ENCODE measurements around the gene ZNF865. TPM values are rescaled to one million over a fixed set of nuclear protein-coding genes. Genes with fewer than 3 reads are reported as not detected.

ZNF865 gene
- total and polyA plus RNA-seq, 8 donors, result 1.3 to 60.5 (median 6.6) TPM

- DNase-seq, result peak; percentile 64 to 91
- H3K4me3 ChIP-seq, result peak within 1 kb of the TSS; percentile 62 to 97 (median 86)
- 2 to 4% (median 2%) methylated on average over 11 to 87 of the region's 87 CpGs for WGBS, 5 donors
- H3K36me3 ChIP-seq, result peaks cover 11 to 44% (median 31%) of the 10 kb centered on the region in 4 donors
- H3K9me3 ChIP-seq, result no peaks in the 10 kb centered on the region
- peaks cover 0 to under 1% (median 0%) of the 10 kb centered on the region in 3 donors for H3K27me3 ChIP-seq
- H3K27ac ChIP-seq, result peak within 1 kb of the TSS; percentile 79 to 91 (median 85)
- TF ChIP-seq POLR2AphosphoS5 (IDR thresholded peaks at IDR 0.05) (peak in 2 of 3 donors; percentile 21 to 23), POLR2A (IDR thresholded peaks at IDR 0.05) (no peak), CTCF (IDR thresholded peaks at IDR 0.05) (no peak), EP300 (IDR thresholded peaks at IDR 0.05) (no peak)
- intact Hi-C loops (cut with DNase I; ENCODE audit: low total_unique reads), result no loop called here
- peaks cover 32 to 68% (median 59%) of the 10 kb centered on the region in 4 donors for H3K4me1 ChIP-seq
Measured at GRCh38 chr19:55647732-55648584, 42.5 kb downstream of the ZNF865 start, which contains the start of gene CCDC106. Gene CCDC106, plus strand, starts transcription at chr19:55648212. Its CDS starts 835 bp downstream, at chr19:55649047.

GRCh38 chr19:55648585-55649267, 43.3 kb downstream of the ZNF865 start:
- 27 to 37% (median 30%) methylated on average over 21 to 25 of the region's 25 CpGs for WGBS, 5 donors

GRCh38 chr19:55649268-55650125, 44.0 kb downstream of the ZNF865 start:
- Histone ChIP-seq H3K27me3 (no peaks in the 10 kb centered on the region), H3K27ac (peak overlapping the region in 3 of 5 donors; percentile 85 to 91 (median 86)), H3K4me1 (peaks cover 27 to 62% (median 52%) of the 10 kb centered on the region in 4 donors), H3K4me3 (peak overlapping the region; percentile 62 to 97 (median 86)), H3K36me3 (peaks cover 10 to 44% (median 30%) of the 10 kb centered on the region in 4 donors), H3K9me3 (no peaks in the 10 kb centered on the region)
- WGBS, 5 donors, result 82 to 90% (median 83%) methylated on average over 11 to 17 of the region's 17 CpGs
- intact Hi-C loops (cut with DNase I; ENCODE audit: low total_unique reads), result no loop called here
- no peak for TF ChIP-seq EP300 (IDR thresholded peaks at IDR 0.05)
- TF ChIP-seq CTCF (IDR thresholded peaks at IDR 0.05), result no peak
- TF ChIP-seq POLR2AphosphoS5 (IDR thresholded peaks at IDR 0.05), result no peak
- TF ChIP-seq POLR2A (IDR thresholded peaks at IDR 0.05), result no peak
- DNase-seq, result no peak

More at GRCh38 chr19:55648585-55649267, 43.3 kb downstream of the ZNF865 start:
- Histone ChIP-seq H3K9me3 (no peaks in the 10 kb centered on the region), H3K36me3 (peaks cover 11 to 44% (median 31%) of the 10 kb centered on the region in 4 donors), H3K4me1 (peaks cover 33 to 69% (median 59%) of the 10 kb centered on the region in 4 donors), H3K27ac (peak overlapping the region; percentile 79 to 91 (median 85)), H3K27me3 (no peaks in the 10 kb centered on the region), H3K4me3 (peak overlapping the region; percentile 62 to 97 (median 86))
- TF ChIP-seq POLR2AphosphoS5 (IDR thresholded peaks at IDR 0.05), result no peak
- TF ChIP-seq POLR2A (IDR thresholded peaks at IDR 0.05), result no peak
- TF ChIP-seq CTCF (IDR thresholded peaks at IDR 0.05), result no peak
- DNase-seq, result no peak
- intact Hi-C loops (cut with DNase I; ENCODE audit: low total_unique reads), result no loop called here
